Superior temporal gyrus (tissue), 1 donor: ENCODE results near the gene CBX1.
A peak's percentile ranks its signal among the peaks of the same experiment; 100 is the strongest.
"Not testable (repeated sequence)": the region's sequence is repeated elsewhere in the genome, so short reads cannot be mapped to it uniquely, and the experiment has no call there.

Experiments
- DNase-seq: peaks from one replicate; pipeline ENCODE4 v3.0.0-alpha.2; 2016; ENCODE audit errors: extremely low spot score

Gene CBX1

DNA sequence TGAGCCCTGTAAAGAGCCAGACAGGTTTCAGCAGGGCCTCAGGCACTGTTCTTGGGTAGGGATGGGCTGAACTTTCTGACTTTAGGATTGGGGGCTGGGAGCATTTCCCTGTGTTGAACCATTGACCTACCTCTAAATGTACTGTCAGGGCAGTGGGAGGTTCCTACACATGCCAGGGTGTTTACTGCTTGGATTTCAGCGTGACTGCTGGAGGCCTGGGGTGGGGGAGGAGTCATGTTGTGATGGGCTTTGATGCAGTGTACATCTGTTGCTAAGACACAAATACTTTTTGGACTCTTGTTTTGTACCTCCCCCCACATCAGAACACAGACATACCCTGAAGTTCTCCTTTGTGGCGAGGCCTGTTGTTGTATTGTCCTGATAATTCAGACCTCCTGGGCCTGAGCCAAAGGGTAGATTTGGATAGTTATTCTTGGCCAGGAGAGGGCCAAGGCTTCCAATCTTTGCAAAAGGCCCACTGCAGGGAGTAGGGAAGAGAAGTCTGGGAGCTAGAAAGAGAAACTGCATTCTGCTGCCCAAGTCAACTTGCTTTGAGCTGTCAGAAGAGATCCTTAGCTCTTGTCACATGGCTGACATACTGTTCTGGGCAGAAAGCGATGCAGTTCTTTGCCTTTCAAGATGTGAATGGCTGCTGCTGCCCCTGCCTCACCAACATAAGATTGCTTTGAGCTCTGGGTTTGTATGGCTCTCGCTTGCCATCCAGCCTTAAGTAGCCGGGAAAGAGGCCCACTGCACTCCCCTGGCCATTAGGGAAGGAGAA is 49.4 kb downstream of the CBX1 start:
- DNase-seq, result peak; percentile 42

DNA sequence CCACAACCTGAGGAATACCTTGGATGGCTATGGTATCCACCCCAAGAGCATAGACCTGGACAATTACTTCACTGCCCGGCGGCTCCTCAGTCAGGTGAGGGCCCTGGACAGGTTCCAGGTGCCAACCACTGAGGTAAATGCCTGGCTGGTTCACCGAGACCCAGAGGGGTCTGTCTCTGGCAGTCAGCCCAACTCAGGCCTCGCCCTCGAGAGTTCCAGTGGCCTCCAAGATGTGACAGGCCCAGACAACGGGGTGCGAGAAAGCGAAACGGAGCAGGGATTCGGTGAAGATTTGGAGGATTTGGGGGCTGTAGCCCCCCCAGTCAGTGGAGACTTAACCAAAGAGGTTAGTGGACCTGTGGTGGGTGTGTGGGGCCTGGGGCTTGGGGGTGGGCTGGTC is 50.0 kb downstream of the CBX1 start:
- no peak for DNase-seq

- DNase-seq, result no peak
Measured at GRCh38 chr17:48048384-48049126, 52.7 kb downstream of the CBX1 start.

- peak; percentile 100 for DNase-seq
Measured at GRCh38 chr17:48047741-48048383, 53.4 kb downstream of the CBX1 start, which contains the start of gene NFE2L1. Gene NFE2L1, plus strand, starts transcription at chr17:48048359. Its CDS starts 2,760 bp downstream, at chr17:48051119.

DNA sequence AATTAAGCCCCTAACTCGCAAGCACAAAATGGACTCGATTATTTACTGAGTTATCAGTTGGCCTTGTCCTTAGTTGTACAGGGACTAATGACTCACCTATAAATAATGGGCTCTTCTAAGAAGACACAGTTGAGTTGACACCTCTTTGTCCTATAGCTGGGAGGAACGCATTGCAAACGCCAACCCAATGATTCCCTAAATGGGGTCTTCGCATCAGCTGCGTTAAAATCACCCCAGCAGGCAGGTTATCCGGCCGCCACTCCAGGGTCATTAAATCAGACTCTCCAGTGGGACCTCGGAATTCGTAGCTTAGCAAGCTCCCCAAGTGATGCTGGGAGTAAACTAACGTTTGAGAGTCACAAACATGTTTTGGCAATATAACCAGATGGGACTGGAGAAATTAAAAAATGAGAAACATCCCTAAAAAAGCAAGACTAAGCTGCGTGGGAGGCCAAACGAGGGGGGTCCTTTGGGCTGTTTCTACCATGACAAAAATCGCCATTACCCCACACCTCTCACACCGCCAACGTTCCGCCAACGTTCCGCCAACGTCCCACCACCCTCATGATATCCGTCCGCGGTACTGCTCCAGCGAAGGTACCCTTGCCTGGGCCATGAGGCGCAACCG is 54.1 kb downstream of the CBX1 start:
- no peak for DNase-seq

GRCh38 chr17:48046296-48046695 is 55.0 kb downstream of the CBX1 start:
- DNase-seq, result no peak

- no peak for DNase-seq
Measured at GRCh38 chr17:48045316-48046001, 55.8 kb downstream of the CBX1 start.

GRCh38 chr17:48044851-48045250 is 56.4 kb downstream of the CBX1 start:
- no peak for DNase-seq

- DNase-seq, result no peak
Measured at GRCh38 chr17:48043176-48043575, 58.1 kb downstream of the CBX1 start.

DNA sequence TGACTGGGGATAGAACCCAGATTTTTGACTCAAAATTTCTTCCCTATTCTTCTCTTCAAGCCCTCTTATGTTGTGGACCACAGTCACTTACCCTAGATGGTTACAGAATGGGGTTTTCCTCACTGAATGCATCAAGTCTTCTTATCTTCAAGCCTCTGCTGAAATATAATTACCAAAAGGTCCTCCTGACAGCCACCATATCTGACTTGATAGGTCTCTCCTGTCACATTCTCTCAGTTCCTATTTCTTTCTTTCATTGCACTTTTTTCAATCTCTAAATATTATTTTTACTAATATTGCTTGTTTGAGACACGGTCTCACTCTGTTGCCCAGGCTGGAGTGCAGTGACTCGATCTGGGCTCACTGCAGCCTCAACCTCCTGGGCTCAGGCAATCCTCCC is 62.6 kb downstream of the CBX1 start:
- no peak for DNase-seq

DNA sequence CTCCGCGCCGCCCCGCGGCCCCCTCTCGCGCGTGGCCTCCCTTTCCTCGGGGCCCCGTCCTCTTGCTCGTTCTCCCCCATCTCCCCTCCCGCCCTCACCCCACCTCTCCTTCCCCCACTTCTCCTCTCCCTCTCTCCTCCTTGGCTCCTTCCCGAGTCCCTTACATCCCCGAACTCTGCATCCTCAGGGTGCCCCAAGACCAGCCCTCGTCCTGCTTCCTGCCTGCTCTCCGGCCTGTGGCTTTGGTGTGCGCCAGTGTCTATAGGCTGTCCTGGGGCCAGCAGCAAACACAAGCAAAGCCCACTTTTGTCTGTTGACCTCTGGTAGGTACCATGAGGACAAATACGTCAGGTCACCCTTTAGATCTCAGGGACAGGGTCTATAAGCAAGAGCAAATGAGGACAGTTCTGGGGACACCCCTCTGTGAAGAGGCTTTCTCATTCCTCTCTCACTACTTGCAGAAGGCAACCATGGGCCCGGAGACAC is 63.4 kb downstream of the CBX1 start:
- no peak for DNase-seq

DNA sequence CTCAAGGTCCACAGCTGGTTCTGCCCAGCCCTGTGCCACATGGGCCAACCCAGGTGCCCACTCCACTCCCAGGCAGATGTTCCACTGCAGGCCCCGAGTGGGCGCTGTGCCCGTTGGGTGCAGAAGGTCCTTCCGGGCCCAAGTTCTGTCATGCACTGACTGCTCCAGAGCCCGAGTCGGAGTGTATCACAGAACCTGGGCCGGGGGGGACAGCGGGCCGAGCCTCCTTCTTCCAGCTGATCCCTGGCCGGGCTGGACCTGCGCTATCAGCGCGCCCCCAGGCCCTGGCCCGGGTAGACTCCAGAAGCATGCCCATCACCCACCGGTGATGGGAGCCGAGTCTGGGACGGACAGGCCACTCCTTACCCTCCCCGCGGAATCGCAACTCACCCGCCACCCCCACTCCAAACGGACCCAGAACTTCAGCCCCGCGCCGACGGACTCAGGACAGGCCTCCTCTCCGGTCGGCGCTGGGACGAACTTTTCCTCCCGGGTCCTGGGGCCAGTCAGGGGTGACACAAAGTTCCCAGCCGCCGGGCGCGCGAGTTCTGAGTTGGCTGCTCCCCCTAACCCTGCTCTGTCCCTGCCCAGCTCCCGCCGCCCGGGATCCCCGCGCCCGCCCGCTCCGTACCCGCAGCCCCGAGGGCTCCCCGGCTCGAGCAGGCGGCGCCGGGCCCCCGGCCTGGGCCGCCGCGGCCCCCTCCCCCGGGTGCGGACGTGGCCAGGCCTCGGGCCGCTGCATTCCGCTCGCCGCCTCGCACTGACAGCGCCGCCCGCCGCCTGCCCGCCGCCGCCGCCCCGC is 64.0 kb downstream of the CBX1 start, which contains the start of gene COPZ2:
Gene COPZ2, minus strand, starts transcription at position 762 of the 802 bp plus-strand sequence. Its CDS starts 20 bp downstream, at position 742.
- DNase-seq, result no peak

- no peak for DNase-seq
Measured at GRCh38 chr17:48036693-48037035, 64.6 kb downstream of the CBX1 start.

- not testable (repeated sequence) for DNase-seq
Measured at GRCh38 chr17:48034734-48035133, 66.5 kb downstream of the CBX1 start.

DNA sequence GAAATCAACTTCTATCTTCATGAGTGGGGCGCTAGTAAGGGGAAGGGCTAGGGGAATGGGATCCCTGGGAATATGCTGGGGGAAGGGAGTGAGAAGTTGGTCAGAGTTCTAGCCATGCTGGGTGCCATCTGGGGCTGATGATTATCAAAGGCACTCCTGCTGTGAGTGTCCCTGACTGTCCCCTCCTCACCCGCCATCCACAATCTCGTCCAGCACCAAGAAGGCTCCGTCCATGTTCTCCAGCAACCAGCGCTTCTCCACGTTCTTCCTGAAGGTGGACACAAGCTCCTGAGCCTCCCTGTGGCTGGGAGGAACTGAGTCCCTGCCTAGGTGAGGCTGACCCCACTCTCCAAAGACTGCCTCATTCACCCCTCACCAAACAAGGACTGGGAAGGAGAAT is 69.3 kb downstream of the CBX1 start:
- DNase-seq, result no peak

DNA sequence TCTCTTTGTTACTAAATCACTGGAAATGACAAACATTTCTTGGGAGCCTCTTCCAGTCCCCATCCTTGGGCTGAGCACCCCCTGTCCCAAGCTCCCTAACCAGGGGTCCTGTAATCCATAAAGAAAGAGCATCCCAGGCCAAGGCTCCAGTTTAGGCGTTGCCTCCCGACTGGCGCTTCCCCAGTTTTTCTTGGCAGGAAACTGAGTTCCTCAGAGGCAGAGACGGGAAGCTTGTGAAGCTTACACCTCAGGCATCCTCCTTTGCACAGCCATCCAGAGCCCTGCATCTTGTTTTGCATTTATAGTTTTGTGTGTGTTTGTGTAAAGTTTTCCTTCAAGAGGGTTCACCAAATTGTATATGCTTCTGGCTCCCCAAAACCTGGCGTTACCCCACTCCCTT is 70.7 kb downstream of the CBX1 start:
- no peak for DNase-seq

DNA sequence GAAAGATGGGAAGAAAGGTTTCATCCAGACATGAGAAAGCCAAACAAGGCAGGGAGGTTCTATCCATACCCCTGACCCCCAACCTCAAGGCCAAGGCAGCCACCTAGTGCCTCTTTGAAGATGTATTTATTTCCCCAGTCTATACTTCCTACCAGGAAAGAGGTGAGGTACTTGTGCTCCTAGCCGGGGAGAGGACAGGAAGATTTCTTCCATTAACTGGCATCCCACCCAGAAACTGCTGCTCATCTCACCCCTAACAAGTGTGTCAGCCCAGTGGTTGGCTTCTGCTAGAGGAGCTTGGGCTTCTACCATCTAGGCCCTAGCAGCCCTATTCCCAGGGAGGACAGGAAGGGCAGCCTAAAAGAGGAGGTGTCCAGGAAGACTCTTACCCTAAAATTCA is 72.5 kb downstream of the CBX1 start:
- no peak for DNase-seq

DNA sequence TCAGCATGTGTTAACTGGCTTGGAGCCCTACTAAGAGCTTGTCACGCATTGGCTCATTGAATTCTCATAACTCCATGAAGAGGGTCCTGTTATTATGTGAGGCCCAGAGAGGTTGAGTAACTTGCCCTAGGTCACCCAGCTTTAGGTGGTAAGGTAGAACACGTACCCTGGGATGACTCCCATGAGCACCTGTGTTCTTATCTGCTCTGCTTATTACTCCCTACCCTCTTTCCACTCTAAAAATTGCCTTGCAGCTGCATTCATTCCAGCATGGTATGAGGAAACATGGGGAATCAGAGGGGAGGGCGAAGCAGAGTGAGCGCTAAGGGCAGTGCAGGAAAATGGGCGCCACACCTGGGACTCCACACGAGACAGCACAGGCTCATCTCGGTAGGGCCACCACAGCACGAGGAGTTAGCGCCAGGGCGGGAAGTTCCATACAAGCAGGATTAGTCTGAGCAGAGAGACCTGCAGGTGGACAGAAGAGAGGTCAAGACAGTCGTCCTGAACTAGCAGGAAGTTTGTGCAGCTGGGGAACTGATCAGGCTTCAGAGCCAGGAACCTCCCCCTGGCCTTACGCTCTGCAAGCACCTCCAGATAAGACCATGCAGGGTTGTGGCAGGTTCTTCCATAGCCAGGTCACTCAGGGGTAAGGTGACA is 73.8 kb downstream of the CBX1 start:
- no peak for DNase-seq

- peak; percentile 80 for DNase-seq
Measured at GRCh38 chr17:48026502-48027321, 74.6 kb downstream of the CBX1 start.
